ENCODE measurements around the gene COL6A5.

Gene COL6A5

GRCh38 chr3:130457671-130458070 is 112.2 kb downstream of the COL6A5 start:
- no peak for DNase-seq

GRCh38 chr3:130459944-130460343 is 114.5 kb downstream of the COL6A5 start:
- no peak for DNase-seq

DNA sequence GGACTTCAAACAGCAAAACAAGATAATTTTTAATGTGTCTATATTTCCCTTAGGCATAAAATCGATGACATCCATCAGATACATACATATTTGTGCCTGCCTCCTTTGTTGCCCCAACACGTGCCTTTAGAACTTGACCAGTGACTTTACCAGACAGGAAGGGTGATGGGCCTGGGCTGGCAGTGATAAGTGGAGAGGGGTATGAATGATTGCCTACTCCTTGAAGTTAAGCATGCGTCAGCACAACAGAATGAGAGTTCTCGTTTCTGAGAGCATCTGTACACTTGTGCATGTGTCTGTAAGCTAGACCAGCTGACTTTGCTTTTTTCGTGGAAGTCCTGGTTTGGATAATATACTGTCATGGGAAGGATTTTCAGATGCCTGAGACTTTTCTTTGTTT is 116.6 kb downstream of the COL6A5 start:
- DNase-seq = no peak

- DNase-seq = no peak
These were observed 117.7 kb downstream of the COL6A5 start for GRCh38 chr3:130463221-130463620.

GRCh38 chr3:130465521-130465920 is 120.0 kb downstream of the COL6A5 start:
- DNase-seq = no peak

DNA sequence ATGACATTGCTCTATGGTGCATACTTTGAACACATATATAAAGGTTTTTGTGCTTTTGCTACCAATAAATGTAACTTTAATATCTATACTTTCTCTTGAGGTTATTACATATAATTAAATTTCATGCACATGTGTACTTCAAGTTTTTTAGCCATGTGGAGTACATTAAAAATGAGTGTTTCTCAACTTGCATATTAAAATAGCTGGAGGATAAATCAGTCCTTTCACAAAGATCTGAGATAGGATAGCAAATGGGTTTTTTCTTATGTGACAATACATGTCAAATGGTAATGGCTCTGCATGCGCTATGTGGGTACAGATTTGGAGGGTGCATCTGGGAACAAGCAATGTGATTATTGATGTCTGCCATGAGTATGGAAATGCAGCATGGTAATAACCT is 122.8 kb downstream of the COL6A5 start:
- DNase-seq = no peak

- DNase-seq = no peak
These were observed 124.7 kb downstream of the COL6A5 start for GRCh38 chr3:130470126-130470525.

DNA sequence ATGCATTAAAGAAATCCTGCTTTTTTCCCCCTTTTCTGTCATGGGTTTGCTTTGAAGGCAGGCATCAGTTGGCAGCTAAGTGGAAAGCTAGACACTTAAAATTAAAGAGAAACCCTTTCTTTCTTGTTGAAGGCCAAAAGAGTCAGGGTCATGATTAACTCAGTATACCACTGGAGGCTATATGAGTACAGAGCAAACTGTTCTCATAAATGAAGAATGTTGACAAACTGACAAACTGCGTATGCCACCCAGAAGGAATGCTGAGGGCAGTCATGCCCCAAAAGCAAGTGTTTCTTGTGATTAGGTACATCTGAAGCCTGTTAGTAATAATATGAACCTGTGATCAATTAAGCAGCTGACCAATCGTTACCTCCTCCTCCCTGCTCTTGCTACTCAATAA is 127.9 kb downstream of the COL6A5 start:
- no peak for DNase-seq

GRCh38 chr3:130480736-130481135 is 135.3 kb downstream of the COL6A5 start:
- DNase-seq = no peak

DNA sequence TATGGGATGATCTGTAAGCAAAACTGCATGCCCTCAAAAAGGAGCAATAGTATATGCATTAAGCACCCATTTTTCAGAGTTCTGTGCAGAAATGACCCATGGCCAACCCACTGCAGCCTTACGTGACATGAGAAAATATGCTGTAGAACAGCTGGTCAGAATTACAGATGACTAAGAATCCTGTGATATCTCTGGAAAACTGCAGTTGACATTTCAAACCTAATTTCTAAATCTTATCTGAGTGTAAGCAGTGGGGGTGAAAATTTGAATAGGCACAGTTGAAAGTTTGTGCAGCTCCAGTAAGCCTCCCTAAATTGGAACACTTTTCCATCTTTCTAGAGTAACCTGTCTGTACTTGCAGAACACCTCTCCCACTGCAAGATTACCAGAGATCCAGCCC is 142.8 kb downstream of the COL6A5 start:
- no peak for DNase-seq

- no peak for DNase-seq
These were observed 143.4 kb downstream of the COL6A5 start for GRCh38 chr3:130488769-130489450.

GRCh38 chr3:130490241-130490640 is 144.8 kb downstream of the COL6A5 start:
- DNase-seq = no peak

DNA sequence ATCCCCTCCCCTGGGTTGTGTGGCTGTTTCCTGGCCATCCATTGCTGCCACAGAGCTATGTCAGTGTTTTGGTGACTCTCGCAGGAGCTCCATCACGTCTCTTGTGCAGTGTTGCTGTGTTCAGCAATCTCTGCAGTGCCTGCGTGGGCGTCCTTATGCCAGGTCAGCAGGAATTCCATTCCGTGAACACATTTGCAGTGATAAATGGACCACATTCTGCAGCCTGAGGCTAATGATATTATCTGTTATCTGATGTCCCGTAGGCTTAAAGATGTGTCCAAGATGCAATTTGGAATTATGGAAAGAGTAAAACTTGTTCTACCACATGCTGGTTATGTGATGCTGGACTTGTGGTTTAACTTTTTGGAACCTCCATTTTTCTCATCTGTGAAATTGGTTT is 146.0 kb downstream of the COL6A5 start:
- DNase-seq = no peak

- no peak for DNase-seq
These were observed 159.2 kb downstream of the COL6A5 start for GRCh38 chr3:130504701-130505100.

DNA sequence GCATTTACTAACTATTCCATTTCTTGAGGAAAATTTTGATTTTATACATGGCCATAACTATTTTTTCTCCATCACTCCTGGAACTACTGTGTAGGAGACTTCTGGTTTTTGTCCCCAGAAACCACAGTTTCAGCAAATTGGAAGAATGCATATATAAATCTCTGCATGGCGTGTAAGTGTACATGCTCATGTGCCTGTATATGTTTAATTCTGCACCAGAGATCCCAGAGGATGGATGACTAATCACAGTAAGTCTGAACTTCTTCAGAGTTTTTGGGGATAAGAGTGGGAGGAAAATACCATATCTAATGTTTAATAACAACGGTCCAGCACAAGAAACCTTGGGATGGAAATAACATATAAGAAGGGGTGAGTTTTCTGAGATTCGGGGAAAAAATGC is 160.6 kb downstream of the COL6A5 start:
- no peak for DNase-seq

- DNase-seq = no peak
These were observed 162.3 kb downstream of the COL6A5 start for GRCh38 chr3:130507746-130508145.

- DNase-seq = no peak
These were observed 163.5 kb downstream of the COL6A5 start for GRCh38 chr3:130509008-130509407.

DNA sequence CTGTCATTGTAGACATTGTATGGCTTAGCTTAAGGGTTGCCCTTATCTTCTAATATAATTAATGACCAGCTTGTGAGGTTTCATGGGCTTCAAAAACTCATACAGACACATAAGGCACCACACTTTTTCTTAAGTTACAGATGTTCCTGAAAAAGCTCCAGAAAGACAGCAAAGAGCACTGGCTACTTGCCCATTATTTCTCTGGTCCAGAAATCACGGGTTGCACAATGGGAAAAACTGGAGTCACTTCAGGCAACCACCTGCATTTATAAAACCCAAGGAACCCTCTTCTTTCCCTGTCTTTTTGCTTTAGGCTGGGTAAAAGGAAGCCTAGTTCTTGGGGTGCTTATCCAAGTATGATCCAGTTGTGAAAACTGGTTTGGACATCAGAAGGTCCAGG is 169.2 kb downstream of the COL6A5 start:
- no peak for DNase-seq

GRCh38 chr3:130515755-130516154 is 170.3 kb downstream of the COL6A5 start:
- DNase-seq = no peak

GRCh38 chr3:130516645-130517512 is 171.4 kb downstream of the COL6A5 start, which contains the start of gene COL6A6:
TSS of gene COL6A6 (plus strand) at chr3:130517177. CDS start at chr3:130560365, 43,188 bp downstream.
- DNase-seq = no peak

GRCh38 chr3:130517602-130518001 is 172.1 kb downstream of the COL6A5 start:
- no peak for DNase-seq

DNA sequence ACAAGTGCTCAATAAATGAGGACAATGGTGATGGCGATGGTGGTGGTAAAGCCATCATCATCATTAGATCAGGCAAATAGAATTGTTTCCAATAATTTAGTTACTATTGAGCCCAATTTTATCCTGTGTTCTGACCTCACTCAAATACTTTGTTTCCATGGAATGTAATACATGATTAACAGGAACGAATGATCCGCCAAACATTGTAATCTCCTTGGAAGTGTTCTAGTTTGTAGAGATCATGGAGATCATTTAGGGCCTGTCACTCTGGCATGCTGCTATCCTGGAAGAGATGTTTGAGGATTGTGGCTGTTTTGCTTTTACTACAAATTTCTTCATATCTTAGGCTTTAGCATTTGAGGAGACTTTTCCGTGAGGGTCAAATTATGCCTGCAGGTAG is 174.3 kb downstream of the COL6A5 start:
- DNase-seq = no peak

- no peak for DNase-seq
These were observed 176.9 kb downstream of the COL6A5 start for GRCh38 chr3:130522399-130522798.

DNA sequence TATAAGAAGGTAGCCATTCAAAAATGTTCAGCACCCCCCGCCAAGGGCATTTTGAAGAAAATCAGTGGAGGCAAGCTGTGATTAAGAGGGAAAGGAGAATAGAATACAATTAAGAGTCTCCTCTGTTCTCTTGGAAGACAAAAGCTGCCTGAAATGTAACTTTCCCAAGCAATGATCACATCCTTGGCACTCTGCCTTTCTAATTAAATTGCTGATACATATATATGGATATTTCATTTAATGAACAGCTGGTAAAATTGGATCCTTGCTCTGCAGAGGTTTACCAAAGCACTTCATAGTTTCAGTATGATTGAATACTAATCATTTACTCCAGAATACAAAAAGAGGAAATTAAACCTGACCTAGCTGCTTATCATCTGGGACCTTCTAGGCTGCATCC is 182.0 kb downstream of the COL6A5 start:
- DNase-seq = no peak

Measured in NCI-H2029 (cell line).